ENCODE results near the gene CCDC85B.
A peak's percentile ranks its signal among the peaks of the same experiment; 100 is the strongest.

CCDC85B gene

GRCh38 chr11:65911682-65912568 is 21.5 kb downstream of the CCDC85B start:
- no peak for DNase-seq (ENCODE audit: low read depth)

GRCh38 chr11:65912845-65913244 is 22.4 kb downstream of the CCDC85B start:
- no peak for DNase-seq (ENCODE audit: low read depth)

GRCh38 chr11:65915101-65915820 is 24.8 kb downstream of the CCDC85B start:
- no peak for DNase-seq (ENCODE audit: low read depth)

- DNase-seq (ENCODE audit: low read depth) = no peak
Observed at GRCh38 chr11:65915821-65916251, 25.4 kb downstream of the CCDC85B start.

- no peak for DNase-seq (ENCODE audit: low read depth)
Observed at GRCh38 chr11:65916391-65916790, 25.9 kb downstream of the CCDC85B start.

GRCh38 chr11:65917077-65917433 is 26.6 kb downstream of the CCDC85B start:
- DNase-seq (ENCODE audit: low read depth) = no peak

GRCh38 chr11:65917434-65918210 is 27.1 kb downstream of the CCDC85B start:
- no peak for DNase-seq (ENCODE audit: low read depth)

- no peak for DNase-seq (ENCODE audit: low read depth)
Observed at GRCh38 chr11:65918211-65919140, 28.0 kb downstream of the CCDC85B start, which contains the start of gene C11orf68. TSS of gene C11orf68 (minus strand) at chr11:65919062. CDS start at chr11:65919031, 31 bp downstream.

- DNase-seq (ENCODE audit: low read depth) = peak; percentile 99
Observed at GRCh38 chr11:65919141-65919572, 28.7 kb downstream of the CCDC85B start, which contains the start of gene DRAP1. TSS of gene DRAP1 (plus strand) at chr11:65919426. CDS start at chr11:65919502, 76 bp downstream.

- DNase-seq (ENCODE audit: low read depth) = peak; percentile 44
Observed at GRCh38 chr11:65919573-65920371, 29.3 kb downstream of the CCDC85B start.

- no peak for DNase-seq (ENCODE audit: low read depth)
Observed at GRCh38 chr11:65920372-65920802, 29.9 kb downstream of the CCDC85B start.

GRCh38 chr11:65921033-65921555 is 30.6 kb downstream of the CCDC85B start:
- DNase-seq (ENCODE audit: low read depth) = no peak

- no peak for DNase-seq (ENCODE audit: low read depth)
Observed at GRCh38 chr11:65921876-65922275, 31.4 kb downstream of the CCDC85B start.

GRCh38 chr11:65922565-65922964 is 32.1 kb downstream of the CCDC85B start:
- DNase-seq (ENCODE audit: low read depth) = no peak

GRCh38 chr11:65925397-65925796 is 34.9 kb downstream of the CCDC85B start:
- no peak for DNase-seq (ENCODE audit: low read depth)

GRCh38 chr11:65927904-65928397 is 37.5 kb downstream of the CCDC85B start:
- DNase-seq (ENCODE audit: low read depth) = peak; percentile 65

- DNase-seq (ENCODE audit: low read depth) = no peak
Observed at GRCh38 chr11:65928667-65929066, 38.2 kb downstream of the CCDC85B start.

- no peak for DNase-seq (ENCODE audit: low read depth)
Observed at GRCh38 chr11:65931773-65932557, 41.5 kb downstream of the CCDC85B start.

GRCh38 chr11:65932558-65932919 is 42.1 kb downstream of the CCDC85B start:
- no peak for DNase-seq (ENCODE audit: low read depth)

Data from T follicular helper cell (primary cell).